ENCODE data around the gene TDG.

TDG gene

DNA sequence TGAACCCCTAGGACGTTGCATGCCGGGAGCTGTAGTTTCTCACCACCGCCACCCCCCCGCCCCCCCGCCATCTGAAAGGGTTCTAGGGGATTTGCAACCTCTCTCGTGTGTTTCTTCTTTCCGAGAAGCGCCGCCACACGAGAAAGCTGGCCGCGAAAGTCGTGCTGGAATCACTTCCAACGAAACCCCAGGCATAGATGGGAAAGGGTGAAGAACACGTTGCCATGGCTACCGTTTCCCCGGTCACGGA is 36.0 kb upstream of the TDG start:
- Histone ChIP-seq H3K27ac (peak overlapping the region; percentile 95), H3K4me3 (ENCODE audit: low read depth, low read length) (peak overlapping the region; percentile 69), H3K36me3 (replicated peaks) (peaks cover 19% of the 10 kb centered on the region), H3K27me3 (replicated peaks) (no peaks in the 10 kb centered on the region)
- TF ChIP-seq CTCF (IDR thresholded peaks at IDR 0.05; ENCODE audit: low read depth, low read length, missing control alignments) = no peak
- DNase-seq = no peak
- in situ Hi-C loops (cut with HindIII; ENCODE audit: low pct_ligation_motif_present, low sequenced_read_pairs) = no loop called here

DNA sequence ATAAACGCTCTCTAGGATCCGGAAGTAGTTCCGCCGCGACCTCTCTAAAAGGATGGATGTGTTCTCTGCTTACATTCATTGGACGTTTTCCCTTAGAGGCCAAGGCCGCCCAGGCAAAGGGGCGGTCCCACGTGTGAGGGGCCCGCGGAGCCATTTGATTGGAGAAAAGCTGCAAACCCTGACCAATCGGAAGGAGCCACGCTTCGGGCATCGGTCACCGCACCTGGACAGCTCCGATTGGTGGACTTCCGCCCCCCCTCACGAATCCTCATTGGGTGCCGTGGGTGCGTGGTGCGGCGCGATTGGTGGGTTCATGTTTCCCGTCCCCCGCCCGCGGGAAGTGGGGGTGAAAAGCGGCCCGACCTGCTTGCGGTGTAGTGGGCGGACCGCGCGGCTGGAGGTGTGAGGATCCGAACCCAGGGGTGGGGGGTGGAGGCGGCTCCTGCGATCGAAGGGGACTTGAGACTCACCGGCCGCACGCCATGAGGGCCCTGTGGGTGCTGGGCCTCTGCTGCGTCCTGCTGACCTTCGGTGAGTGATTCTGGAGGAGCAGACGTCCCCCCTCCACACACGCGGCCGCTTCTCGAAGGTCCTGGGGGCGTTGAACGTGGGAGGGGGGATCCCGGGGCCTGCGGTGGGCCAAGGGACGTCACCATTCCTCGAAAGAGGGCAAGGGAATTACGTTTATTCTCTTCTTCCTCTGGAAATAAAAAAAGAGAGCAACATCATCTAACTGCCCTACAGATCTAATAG is 35.5 kb upstream of the TDG start, which contains the start of gene HSP90B1:
Gene HSP90B1 (plus strand): TSS at position 377 of the 753 bp plus-strand sequence. CDS start 106 bp downstream, at position 483.
- Histone ChIP-seq H3K27me3 (replicated peaks) (no peaks in the 10 kb centered on the region), H3K27ac (peak within 1 kb of the TSS; percentile 95), H3K4me3 (ENCODE audit: low read depth, low read length) (peak within 1 kb of the TSS; percentile 84), H3K36me3 (replicated peaks) (peaks cover 23% of the 10 kb centered on the region)
- in situ Hi-C loops (cut with HindIII; ENCODE audit: low pct_ligation_motif_present, low sequenced_read_pairs) = no loop called here
- peak; percentile 100 for DNase-seq
- no peak for TF ChIP-seq CTCF (IDR thresholded peaks at IDR 0.05; ENCODE audit: low read depth, low read length, missing control alignments)

DNA sequence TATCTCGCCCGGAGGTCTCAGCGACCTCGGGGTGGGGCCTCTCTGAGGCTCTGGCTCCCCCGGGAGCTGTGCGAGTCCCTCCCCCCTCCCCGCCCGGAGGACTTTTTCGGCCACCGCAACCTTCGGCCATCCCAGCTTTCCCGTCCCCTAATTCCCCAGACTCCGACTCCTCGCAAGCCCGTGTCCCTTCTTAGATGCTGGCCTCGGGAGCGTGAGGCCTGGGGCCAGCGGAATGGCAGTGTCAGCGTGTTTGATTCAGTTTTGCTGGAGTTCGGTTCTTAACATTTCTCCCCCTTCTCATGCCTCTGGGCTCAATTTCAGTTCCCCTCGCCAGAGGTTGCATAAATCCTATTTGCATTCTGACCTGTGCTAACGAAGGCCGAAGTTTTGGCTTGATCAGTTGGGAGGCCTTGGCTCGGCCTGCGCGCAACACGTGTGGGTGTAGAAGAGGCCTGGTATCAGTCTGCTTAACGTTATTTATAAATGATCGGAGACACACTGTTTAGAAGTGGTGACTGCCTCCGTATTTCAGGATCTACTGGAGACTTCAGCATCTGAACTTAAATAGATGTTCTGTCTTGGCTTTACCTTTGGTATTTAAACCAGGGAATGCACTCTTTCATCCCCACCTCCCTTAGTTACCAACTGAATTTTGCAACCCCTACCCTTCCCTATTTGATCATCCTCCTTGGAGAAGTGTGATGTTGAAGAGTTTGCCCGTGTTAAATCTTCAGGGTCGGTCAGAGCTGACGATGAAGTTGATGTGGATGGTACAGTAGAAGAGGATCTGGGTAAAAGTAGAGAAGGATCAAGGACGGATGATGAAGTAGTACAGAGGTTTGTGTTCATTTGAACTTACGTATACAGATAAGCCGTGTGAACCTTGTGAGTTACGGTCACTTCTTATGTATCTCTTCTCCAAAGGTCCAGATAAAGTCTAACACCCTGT is 34.6 kb upstream of the TDG start:
- in situ Hi-C loops (cut with HindIII; ENCODE audit: low pct_ligation_motif_present, low sequenced_read_pairs) = no loop called here
- Histone ChIP-seq H3K27me3 (replicated peaks) (no peaks in the 10 kb centered on the region), H3K4me3 (ENCODE audit: low read depth, low read length) (peak overlapping the region; percentile 84), H3K36me3 (replicated peaks) (peaks cover 29% of the 10 kb centered on the region), H3K27ac (peak overlapping the region; percentile 88)
- no peak for TF ChIP-seq CTCF (IDR thresholded peaks at IDR 0.05; ENCODE audit: low read depth, low read length, missing control alignments)
- no peak for DNase-seq

DNA sequence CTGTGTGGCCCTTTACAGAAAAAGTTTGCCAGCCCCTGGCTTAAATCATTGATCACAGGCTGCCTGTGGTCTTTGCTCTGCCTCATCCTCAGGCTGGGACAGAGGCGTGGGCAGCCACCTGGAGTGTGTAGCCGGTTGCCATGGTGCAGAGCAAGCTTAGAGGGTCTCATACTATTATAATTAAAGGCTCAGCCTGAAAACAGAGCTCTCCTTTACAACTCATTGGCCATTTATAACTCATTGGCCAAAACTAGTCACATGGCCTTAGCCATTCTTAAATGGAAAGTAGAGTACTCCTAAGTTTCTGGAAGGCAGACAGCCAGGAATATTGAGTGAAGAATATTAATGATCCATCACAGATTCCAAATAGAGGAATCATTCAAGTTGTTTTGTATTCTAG is 32.4 kb upstream of the TDG start:
- no peak overlapping the region for H3K4me3 ChIP-seq (ENCODE audit: low read depth, low read length)
- H3K27me3 ChIP-seq (replicated peaks) = no peaks in the 10 kb centered on the region
- DNase-seq = no peak
- in situ Hi-C loops (cut with HindIII; ENCODE audit: low pct_ligation_motif_present, low sequenced_read_pairs) = no loop called here
- H3K27ac ChIP-seq = no peak overlapping the region
- H3K36me3 ChIP-seq (replicated peaks) = peaks cover 47% of the 10 kb centered on the region
- TF ChIP-seq CTCF (IDR thresholded peaks at IDR 0.05; ENCODE audit: low read depth, low read length, missing control alignments) = no peak

- H3K36me3 ChIP-seq (replicated peaks) = peaks cover 76% of the 10 kb centered on the region
- no peak overlapping the region for H3K4me3 ChIP-seq (ENCODE audit: low read depth, low read length)
- in situ Hi-C loops (cut with HindIII; ENCODE audit: low pct_ligation_motif_present, low sequenced_read_pairs) = no loop called here
Measured at GRCh38 chr12:103936679-103937078, 29.0 kb upstream of the TDG start.

More at GRCh38 chr12:103936679-103937078, 29.0 kb upstream of the TDG start:
- no peak for TF ChIP-seq CTCF (IDR thresholded peaks at IDR 0.05; ENCODE audit: low read depth, low read length, missing control alignments)
- no peak overlapping the region for H3K27ac ChIP-seq
- DNase-seq = no peak
- no peaks in the 10 kb centered on the region for H3K27me3 ChIP-seq (replicated peaks)
